Measurements from ENCODE around the gene PDE4A.
"Not testable (repeated sequence)": the region's sequence is repeated elsewhere in the genome, so short reads cannot be mapped to it uniquely, and the experiment has no call there.

Gene PDE4A

DNA sequence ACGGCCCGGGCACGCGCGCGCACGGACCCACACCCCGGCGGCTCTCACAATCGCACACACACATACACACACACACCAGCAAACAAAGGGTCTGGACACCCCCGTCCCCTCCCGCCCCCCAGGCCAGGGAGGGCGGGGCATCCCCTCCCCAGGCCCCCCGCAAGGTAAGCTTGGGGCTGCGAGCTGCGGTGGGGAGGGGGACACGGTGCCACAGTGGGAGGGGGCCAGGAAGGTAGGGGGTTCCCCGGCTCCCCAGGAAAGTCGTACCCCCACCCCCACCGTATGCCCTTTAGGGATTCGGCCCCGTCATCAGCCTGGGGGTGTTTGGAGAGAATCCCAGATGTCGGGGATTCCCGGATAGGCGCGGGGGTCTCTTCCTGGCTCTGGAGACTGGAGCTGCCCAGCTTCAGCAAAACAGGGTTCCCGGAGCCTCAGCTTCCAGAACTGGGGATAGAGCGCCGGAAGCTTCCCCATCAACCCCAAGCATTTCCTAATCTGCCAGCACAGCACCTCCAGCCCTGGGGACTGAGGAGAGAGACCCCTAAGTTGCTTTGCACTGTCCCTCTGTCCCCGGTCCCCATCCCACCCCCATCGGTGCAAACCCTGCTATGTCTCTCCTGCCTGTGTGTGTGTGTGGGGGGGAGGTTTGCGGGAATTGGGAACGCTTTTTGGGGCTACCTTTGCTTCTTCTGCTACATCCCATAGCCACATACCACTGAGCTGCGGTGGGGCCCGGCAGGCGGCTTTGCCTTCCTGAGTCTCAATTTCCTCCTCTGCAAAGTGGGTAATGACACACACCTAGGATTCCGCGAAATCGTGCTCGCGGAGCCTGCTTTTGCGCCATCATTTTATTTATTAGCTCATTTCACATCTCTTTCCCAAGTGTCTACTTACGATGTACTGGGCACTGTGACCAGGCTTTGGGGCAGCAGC lies 15.2 kb upstream of the PDE4A start:
- no peak for FAIRE-seq

DNA sequence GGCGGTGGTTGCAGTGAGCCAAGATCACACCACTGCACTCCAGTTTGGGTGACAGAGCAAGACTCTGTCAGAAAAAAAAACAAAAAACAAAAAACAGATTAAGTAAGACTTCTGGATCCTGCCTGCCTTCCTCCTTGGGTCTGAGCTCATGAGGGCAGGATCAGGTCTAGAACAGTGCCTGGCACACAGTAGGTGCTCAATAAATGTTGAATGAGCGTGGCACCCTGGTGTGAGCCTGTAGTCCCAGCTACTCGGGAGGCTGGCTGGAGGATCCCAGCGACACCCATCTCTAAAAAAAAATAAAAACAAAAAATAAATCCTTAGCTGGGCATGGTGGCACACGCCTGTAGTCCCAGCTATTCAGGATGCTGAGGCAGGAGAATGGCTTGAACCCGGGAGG lies 14.1 kb upstream of the PDE4A start:
- no peak for FAIRE-seq

DNA sequence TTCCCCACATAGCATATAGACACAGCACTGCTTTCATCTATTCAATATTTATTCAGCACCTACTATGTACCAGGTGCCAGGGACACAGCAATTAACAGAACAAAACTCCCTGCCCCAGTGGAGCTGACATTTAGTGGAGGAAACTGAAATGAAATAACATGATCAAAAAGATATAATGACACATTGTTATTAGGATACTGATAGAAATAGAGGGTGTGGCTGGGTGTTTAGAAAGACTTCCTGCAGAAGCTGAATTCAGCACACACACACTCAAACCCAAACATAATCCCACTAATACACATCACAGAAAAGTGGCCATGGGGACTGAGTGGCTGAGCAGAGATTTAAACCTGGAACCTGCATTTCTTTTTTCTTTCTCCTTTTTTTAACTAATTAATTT lies 13.2 kb upstream of the PDE4A start:
- no peak for FAIRE-seq

DNA sequence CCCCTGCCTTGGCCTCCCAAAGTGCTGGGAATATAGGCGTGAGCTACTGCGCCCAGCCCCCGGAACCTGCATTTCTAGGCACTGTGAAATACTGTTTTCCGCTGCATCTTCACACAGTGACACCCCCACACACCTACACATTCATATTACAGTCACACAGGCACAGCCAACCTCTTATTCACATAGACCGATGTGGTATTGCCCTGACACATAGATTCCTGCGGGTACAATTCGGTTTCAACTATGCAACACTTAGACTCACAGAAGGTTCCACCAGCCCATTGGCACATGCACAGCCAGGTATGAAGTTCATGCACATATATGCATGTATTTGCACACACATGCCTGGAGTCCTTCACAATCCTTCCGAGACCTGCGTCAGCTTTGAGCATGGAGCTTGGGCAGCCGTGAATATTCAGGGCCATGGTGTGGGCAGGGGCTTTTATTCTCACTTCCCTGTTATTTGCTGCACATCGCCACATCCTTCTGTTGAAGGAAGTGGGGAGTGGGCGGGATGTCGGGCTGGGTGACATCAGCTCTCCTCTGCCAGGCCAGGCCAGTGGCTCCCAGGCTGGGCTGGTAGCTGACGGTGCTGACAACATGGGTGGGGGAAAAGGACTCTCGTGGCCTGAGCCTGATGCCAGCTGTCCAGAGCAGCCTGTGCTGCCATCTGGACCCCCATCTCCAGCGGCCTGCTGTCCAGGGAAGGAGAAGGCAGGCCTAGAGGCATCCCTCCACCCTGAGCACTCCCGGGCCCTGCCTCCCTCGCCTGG lies 11.6 kb upstream of the PDE4A start:
- no peak for FAIRE-seq

DNA sequence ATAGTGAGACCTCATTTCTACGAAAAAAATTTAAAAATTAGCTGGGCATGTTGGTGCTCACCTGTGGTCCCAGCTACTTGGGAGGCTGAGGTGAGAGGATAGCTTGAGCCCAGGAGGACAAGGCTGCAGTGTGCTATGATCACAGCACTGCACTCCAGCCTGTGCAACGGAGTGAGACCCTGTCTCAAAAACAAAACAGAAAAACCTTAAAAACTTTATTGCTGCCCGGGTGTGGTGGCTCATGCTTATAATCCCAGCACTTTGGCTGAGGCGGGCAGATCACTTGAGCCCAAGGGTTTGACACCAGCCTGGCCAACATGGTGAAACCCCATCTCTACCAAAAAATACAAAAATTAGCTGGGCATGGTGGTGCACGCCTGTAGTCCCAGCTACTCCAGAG lies 9.1 kb upstream of the PDE4A start:
- not testable (repeated sequence) for FAIRE-seq

DNA sequence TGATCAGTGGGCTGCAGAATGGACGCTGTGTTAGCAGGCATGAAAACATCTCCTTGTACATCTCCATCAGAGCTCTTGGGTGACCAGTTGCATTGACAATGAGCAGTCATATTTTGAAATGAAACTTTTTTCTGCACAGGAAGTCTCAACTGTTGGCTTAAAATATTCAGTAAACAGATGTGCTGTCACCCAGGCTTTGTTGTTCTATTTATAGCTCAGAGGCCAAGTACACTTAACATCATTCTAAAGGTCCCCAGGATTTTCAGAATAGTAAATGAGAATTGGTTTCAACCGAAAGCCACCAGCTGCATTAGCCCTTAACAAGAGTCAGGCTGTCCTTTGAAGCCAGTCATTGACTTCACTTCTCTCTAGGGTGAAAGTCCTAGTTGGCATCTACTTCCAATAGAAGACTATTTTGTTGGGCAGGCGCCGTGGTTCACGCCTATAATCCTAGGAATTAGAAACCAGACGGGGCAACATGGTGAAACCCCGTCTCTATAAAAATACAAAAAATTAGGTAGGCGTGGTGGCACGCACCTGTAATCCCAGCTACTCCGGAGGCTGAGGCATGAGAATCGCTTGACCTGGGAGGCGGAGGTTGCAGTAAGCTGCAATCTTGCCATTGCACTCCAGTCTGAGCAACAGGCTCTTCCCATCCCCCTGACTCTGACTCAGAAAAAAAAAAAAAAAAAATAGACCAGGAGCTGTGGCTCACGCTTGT lies 7.9 kb upstream of the PDE4A start:
- no peak for FAIRE-seq

DNA sequence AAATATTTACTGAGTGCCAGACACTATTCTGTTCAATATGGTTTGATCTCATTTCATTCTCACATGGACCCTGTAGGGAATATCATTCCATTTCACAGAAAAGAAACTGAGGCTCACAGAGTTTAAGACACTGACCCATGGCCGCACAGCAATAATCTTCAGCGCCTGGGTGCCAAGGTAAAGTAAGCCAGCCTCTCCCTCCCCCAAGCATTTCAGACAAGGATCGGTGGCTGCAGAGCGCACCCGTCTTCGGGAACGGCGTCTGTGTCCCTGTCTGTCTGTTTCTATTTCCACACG lies 4.3 kb upstream of the PDE4A start:
- FAIRE-seq: no peak

DNA sequence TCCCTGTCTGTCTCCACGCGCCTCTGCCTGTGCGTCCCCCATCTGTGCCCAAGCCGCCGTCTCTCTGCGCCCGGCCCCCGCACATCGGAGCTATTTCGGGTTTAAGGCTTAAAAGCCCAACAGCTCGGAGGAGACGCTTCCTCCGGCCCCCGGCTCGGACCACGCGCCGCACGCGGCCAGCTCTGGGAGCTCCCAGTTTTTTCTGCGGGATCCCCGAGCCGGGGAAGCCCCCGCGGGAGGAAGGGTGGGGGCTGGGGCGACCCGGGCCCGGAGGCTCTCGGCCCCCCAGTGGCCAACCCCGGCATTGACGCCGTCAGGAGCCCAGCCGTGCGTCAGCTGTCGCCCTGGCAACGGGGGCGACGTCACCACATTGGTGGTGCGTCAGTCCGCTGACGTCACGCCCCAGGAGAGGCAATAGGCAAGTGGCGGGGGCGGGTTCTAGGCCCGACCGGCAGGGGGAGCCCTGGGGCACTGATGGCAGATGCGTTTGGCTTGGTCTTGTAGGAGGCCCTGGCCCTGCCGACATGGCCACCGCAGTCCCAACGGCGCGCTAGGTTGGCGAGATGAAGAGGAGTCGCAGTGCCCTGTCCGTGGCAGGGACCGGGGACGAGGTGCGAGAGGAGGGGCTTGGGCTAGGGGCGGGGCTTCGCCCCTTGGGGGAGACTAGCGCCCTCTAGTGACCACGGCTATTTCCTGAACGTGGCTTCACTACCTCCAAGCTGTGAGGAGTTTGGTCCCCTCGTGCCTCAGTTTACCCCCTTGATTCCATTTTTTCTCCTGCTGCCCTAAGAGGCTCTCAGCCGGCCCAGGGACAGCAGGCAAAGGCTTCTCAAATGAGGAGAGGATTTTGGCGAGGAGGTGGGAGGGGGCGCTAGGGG lies 3.7 kb upstream of the PDE4A start:
- no peak for FAIRE-seq

DNA sequence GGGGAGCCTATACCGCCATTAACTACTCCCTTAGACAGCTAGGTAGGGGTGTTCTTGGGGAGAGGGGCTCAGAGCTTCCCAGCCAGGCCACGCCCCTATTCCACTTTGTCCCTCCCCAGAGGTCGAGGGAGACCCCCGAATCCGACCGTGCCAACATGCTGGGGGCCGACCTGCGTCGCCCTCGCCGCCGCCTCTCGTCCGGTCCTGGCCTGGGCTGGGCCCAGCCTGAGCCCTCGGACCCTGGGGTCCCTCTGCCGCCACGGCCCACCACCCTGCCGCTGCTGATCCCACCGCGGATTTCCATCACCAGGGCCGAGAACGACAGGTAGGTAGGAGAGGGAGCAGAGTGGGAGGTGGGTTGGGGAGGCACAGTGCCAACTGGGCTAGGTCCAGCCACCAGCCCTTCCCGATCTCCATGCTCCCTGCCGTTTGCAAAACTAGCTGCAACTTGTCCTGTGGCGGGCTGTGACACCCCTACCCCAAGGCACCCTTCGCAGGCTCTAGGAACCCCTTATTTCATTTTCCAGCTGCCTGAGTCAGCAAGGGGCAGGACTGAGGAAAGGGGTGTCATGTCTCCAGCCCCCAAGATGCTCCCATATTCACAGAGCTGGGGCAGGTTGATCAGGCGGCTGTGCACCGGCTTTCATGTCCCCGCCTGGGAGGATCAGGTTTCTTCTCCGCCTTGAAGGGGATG lies 2.6 kb upstream of the PDE4A start:
- FAIRE-seq: no peak

DNA sequence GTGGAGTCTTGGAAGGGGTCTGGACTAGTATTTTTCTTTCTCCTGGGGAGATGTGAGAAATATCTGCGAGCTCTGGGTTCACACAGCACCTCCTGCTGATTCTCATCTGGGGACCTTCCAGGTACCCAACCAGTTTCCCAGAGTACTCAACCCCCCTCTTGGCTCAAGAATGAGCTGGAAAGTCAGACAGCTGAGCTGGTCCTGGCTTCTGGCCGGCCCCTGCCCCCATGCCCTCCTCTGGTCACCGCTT lies 2.2 kb upstream of the PDE4A start:
- FAIRE-seq: no peak

DNA sequence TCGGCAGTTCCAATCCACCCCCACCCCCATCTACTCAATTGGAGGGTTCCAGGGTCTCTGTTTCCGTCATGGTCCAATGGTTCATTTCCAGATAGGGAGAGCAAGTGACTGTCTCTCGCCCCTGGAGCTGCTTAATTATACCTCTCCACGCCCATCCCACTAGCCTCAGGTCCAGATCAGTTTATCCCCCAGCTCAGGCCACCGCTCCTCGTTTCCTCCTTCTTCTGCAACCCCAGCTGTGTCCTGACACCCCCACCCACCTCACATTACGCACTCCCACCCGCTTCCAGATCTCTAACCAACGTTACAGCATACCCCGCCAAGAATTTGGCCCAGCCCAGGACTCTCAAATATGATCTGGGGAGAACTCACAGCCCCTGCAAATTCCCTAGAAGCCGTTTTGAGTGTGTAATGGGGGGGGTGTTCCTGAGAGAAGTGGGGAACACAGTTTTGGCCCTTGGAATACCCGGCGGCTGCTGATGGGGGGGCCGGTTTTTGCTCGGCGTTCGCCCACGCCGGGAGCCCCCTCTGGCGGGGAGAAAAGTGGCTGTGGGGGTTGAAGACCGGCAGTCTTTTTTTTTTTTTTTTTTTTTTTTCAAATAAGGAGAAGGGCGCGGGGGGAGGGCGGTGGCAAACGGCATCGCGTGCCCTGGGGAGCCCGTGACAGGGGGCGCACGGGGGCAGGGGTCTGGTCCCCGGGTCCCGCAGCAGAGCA lies 1.7 kb upstream of the PDE4A start:
- FAIRE-seq: no peak

DNA sequence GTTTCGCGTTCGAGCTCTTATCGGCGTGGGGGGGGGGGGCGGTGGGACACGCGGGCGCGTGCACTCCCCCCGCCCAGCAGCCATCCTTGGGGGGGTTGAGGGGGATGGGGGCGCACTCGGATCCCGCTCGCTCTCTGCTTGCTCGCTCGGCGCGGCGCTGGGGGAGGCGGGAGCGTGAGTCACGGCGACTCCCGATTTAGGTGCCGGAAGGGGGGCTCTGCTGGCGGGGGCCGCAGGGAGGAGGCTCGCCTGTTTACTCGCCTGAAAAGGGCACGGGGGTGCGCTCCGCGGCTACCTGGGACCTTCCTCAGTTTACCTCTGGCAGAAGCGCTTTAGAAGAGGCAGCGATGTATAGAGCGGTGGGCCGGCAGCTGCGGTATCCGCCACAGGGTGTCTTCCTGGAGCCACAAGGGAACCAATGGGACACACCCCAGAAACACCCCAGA lies 1.1 kb upstream of the PDE4A start:
- no peak for FAIRE-seq

DNA sequence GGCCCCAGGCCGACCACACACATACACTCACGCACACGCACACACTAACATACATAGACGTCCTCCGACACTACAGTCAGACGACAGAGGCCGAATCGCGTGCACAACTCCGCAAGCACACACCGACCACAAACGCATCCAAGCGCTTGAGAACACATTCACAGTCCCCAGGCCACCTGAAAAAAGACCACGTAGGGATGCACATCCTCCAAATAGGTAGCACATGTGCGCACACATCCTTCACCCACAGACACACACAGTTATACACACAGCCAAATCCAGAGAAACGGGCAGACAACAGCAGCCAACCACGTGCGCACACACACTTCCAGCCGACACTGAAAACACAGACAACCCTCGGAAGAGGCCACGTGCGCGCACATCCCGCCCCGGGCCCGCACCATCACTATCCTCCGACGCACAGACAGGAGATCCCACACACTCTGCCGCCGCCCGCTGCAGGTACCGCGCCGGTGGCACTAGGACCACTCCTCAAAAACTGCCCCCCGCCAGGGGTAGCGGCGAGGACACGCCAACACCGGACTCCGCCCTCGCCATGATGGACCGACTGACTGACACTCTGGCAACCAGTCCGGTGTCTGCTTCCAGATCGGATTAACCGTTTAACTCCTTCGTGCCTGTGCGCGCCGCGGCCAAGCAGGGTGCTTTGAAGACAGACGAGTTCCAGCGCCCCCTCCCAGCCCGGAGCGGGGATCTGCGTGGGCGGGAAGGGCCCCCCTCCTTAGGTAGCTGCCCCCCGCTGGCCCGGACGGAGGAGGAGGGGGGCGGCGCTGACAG lies 493 bp upstream of the PDE4A start:
- no peak for FAIRE-seq

DNA sequence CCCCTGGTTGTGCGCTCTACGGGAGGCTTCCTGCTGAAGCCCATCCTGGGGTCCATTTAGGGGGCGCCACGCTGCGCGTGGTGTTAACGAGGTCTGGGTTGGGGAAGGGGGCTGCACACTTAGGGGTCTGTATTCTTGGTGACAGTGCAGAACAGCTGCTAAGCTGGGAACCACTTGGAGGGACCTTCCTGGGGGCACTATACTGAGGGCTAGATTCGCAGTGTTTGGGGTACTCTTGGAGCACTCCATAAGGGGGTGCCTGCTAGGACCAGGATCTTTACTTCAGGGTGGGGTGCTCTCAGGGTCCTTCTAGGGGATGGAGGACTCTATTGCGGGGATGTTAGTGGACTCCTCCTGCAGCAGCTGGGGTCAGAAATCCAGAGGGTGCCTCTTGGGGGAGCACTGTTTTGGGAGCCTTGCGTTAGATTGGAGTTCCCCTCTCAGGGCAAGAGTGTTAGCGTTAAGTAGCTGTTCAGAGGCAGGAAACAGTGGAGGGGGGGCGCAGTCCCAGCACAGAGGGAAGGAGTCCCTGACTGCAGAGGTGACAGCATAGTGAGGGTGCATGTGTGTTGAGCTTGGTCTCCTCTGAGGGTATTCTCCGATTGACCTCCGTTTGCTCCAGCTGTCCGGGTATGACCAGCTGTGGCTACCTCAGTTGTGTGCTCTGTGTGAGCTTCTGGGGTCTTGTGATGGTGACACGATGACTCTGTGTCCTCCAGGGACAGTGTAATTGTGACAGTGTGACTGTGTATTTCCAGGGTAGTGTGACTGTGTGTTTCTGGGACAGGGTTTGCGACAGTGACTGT lies 1.1 kb downstream of the PDE4A start:
- no peak for FAIRE-seq

DNA sequence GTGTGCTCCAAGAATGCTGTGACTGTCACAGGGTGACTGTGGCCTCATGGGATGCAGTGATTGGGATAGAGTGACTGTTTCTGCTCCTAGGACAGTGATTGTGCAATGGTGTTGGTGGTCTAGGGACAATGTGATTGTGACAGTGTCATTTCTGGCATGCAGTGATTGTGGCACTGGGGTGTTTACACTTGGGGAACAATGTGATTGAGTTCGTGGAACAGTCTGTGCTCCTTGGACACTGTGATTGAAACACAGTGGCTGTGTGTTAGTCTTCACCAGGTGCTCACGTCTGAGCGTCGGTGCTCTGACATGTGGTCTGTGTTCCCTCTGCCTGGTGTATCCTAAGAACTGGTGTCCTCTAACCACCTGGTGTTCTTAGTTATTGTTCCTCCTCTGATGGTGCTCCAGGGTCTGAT lies 1.7 kb downstream of the PDE4A start:
- no peak for FAIRE-seq

DNA sequence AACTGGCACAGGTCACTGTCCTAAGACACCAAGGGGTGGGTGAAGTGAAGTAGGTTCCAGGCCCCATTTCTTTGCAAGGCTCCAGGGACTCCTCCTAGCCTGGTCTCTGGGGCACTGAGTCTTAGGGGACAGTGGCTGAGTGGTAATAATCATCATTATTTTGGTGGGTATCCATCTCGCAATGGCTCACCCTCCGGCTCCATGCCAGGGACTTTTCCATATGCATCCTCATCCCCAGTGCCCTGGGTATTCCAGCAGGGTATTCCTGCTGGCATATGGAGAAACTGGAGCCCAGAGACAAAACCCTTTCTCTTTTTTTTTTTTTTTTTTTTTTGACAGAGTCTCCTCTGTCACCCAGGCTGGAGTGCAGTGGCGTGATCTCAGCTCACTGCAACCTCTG lies 2.5 kb downstream of the PDE4A start:
- FAIRE-seq: no peak

DNA sequence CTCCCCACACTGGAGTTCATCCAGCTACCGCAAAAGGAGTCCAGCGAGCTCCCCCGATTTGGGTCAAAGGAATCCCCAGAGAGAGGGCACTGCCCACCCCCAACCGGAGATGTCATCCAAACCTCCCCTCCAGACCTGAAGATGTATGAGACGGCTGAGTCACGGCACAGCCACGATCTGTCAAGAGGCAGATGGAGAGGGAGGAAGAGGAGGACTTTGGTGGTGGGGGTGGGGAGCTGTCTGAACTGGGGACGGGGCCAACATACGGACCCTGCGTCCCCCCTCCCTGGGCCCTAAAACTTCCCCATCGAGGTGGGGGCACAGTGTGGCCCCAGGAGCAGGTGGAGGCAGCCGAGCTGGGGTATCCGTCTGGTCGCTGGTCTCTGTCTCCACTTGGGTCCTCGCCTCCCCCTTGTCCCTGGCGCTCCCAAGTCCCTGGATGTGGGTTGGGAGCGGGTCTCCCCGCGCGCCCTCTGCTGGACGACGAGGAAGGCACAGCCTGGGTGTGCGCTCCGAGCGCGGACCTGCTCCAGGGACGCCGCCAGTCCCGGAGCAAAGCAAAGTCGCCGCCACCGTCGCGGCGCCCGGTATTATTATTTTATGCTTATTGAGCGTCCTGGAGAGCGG lies 3.8 kb downstream of the PDE4A start:
- no peak for FAIRE-seq

DNA sequence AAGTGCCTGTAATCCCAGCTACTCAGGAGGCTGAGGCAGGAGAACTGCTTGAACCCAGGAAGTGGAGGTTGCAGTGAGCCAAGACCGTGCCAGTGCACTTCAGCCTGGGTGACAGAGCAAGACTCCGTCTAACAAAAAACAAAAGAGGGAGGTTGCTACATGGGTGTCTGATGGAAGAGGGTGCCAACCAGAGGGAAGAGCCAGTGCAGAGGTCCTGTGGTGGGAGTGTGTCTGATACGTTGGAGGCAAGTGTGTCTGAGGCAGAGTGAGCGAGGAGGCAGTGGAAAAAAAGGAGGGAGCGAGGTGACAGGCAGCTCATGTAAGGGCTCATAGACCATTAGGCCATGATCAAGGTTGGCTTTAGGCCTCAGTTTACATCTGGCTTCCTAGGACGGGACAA lies 6.8 kb downstream of the PDE4A start:
- FAIRE-seq: no peak

DNA sequence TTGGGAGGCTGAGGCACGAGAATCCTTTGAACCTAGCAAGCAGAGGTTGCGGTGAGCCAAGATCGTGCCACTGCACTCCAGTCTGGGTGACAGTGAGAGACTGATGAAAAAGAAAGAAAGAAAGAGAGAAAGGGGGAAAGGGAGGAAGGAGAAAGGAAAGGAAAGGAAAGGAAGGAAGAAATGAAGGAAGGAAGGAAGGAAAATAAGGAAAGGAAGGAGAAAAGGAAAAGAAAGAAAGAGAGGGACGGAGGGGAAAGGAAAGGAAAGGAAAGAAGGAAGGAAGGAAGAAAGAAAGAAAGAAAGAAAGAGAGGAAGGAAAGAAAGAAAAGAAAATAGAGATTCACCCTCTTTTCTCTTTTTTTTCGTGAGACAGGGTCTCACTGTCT lies 8.7 kb downstream of the PDE4A start:
- no peak for FAIRE-seq
